Smooth muscle cell (in vitro differentiated cells): ENCODE results near the gene WBP1. TPM values are rescaled to one million over a fixed set of nuclear protein-coding genes. Genes with fewer than 3 reads are reported as not detected.
A peak's percentile ranks its signal among the peaks of the same experiment; 100 is the strongest.

Source experiments
- DNase-seq: peaks from one replicate; lab custom pipeline; 2025; ENCODE audit not compliant: unreplicated experiment; lab: John Stamatoyannopoulos, UW
- H2AFZ ChIP-seq: fragments of 200-600 bp; sonication (generic); 2 replicates; pipeline ENCODE4 v1.6.0; 2016; ENCODE audit warnings: antibody characterized with exemption, low read depth, mild to moderate bottlenecking
- H3F3A ChIP-seq: fragments of 200-600 bp; sonication (generic); 2 replicates; pipeline ENCODE4 v1.6.0; 2017; ENCODE audit warnings: antibody characterized with exemption, low read depth
- H3K27ac ChIP-seq: fragments of 200-600 bp; sonication (generic); 2 replicates; pipeline ENCODE4 v1.5.1; 2016; ENCODE audit warnings: low read depth, mild to moderate bottlenecking
- H3K27me3 ChIP-seq: fragments of 200-600 bp; sonication (generic); 2 replicates; pipeline ENCODE4 v1.6.1; 2016; ENCODE audit warnings: low read depth, mild to moderate bottlenecking
- H3K36me3 ChIP-seq: fragments of 200-600 bp; sonication (generic); 2 replicates; pipeline ENCODE4 v1.5.1; 2016; ENCODE audit warnings: low read depth
- H3K4me1 ChIP-seq: fragments of 200-600 bp; sonication (generic); 2 replicates; pipeline ENCODE4 v1.5.1; 2016; ENCODE audit warnings: low read depth
- H3K4me2 ChIP-seq: fragments of 200-600 bp; sonication (generic); 2 replicates; pipeline ENCODE4 v1.6.0; 2016; ENCODE audit warnings: mild to moderate bottlenecking
- H3K4me3 ChIP-seq: fragments of 200-600 bp; sonication (generic); 2 replicates; pipeline ENCODE4 v1.5.1; 2016; ENCODE audit warnings: mild to moderate bottlenecking
- H3K79me2 ChIP-seq: fragments of 200-600 bp; sonication (generic); 2 replicates; pipeline ENCODE4 v1.6.0; 2016; ENCODE audit warnings: low read depth, mild to moderate bottlenecking
- H3K9ac ChIP-seq: fragments of 200-600 bp; sonication (generic); 2 replicates; pipeline ENCODE4 v1.6.0; 2016; ENCODE audit warnings: low read depth
- H3K9me3 ChIP-seq: fragments of 200-600 bp; sonication (generic); replicated peaks from 2 replicates; pipeline ENCODE4 v1.5.1; 2016; ENCODE audit warnings: low read depth
- H4K20me1 ChIP-seq: fragments of 200-600 bp; sonication (generic); 2 replicates; pipeline ENCODE4 v1.6.0; 2016; ENCODE audit warnings: low read depth
- WGBS: methylation state at CpG from one replicate; pipeline ENCODE4 v1.1.7; 2016; ENCODE audit warnings: low lambda C conversion rate; 5-methylcytosine and 5-hydroxymethylcytosine counted together
- polyA plus RNA-seq: library from polyadenylated mRNA; unstranded; fragments of >200 nt; fragmentation: Nextera tagmentation; extraction: Ambion mirVana; gene quantifications from 2 replicates; pipeline ENCODE4 v1.2.1, GENCODE V29; 2016
- total RNA-seq: library from RNA; depleted of rRNA; stranded (reverse); fragments of >200 nt; gene quantifications from 2 replicates; pipeline ENCODE4 v1.2.3, GENCODE V29; 2014
- TF ChIP-seq, protein P1 (sequence below): fragments of 200-600 bp; sonication (generic); IDR thresholded peaks from 2 replicates; pipeline ENCODE4 v1.5.1; 2017; ENCODE audit warnings: borderline replicate concordance, mild to moderate bottlenecking, antibody characterized with exemption; ENCODE audit not compliant: insufficient read depth, poor library complexity, severe bottlenecking

The WBP1 gene
- total and polyA plus RNA-seq, 2 experiments from 2014 or later = 90.8 to 117 TPM

DNA sequence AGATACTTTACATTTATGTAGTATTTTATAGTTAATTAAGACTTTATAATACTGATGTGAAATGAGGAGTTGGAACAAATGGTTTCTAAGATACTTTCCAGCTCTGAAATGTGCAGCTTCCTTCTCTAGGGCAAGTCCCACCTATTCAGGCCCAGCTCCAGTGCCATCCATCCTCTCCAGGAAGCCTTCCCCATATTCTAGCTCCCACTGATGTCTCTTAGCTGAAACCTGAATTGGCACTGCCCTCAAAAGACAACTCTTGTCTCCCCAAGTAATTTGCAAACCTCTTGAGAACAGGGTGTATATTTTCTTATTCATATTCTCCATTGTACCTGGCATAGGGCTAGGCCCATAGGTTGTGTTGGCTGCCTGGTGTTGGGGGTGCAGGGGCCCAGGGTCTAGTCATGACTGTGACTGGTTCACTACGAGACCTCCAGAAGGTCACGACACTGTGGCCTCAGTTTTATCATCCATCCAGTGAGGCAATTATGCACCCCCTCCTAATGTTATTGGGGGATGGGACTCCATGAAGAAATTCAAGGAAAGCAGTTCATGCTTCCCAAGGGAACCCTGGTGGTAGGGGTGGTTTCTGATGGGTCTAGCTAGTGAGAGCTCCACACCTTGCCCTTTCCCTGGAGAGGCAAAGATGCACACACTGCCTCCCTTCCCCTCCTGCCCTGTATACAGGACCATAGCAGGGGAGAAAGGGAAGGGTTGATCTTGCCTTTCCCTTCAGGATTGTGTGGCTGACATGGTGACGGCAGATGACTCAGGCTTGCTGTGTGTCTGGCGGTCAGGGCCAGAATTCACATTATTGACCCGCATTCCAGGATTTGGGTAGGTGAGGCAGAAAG, 33.9 kb upstream of the WBP1 start:
- WGBS = 62% methylated on average over 5 of the region's 5 CpGs
- Histone ChIP-seq H3F3A (peaks cover 27% of the 10 kb centered on the region), H3K27ac (peak overlapping the region; percentile 83), H3K4me3 (no peak overlapping the region), H3K27me3 (peaks cover 4% of the 10 kb centered on the region), H3K4me2 (no peak overlapping the region), H3K9ac (no peak overlapping the region), H4K20me1 (peaks cover 5% of the 10 kb centered on the region), H3K79me2 (no peaks in the 10 kb centered on the region), H2AFZ (no peak overlapping the region), H3K4me1 (peaks cover 5% of the 10 kb centered on the region), H3K9me3 (no peaks in the 10 kb centered on the region), H3K36me3 (no peaks in the 10 kb centered on the region)
- TF ChIP-seq, protein P1, sequence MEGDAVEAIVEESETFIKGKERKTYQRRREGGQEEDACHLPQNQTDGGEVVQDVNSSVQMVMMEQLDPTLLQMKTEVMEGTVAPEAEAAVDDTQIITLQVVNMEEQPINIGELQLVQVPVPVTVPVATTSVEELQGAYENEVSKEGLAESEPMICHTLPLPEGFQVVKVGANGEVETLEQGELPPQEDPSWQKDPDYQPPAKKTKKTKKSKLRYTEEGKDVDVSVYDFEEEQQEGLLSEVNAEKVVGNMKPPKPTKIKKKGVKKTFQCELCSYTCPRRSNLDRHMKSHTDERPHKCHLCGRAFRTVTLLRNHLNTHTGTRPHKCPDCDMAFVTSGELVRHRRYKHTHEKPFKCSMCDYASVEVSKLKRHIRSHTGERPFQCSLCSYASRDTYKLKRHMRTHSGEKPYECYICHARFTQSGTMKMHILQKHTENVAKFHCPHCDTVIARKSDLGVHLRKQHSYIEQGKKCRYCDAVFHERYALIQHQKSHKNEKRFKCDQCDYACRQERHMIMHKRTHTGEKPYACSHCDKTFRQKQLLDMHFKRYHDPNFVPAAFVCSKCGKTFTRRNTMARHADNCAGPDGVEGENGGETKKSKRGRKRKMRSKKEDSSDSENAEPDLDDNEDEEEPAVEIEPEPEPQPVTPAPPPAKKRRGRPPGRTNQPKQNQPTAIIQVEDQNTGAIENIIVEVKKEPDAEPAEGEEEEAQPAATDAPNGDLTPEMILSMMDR = no peak
- no peak for DNase-seq

DNA sequence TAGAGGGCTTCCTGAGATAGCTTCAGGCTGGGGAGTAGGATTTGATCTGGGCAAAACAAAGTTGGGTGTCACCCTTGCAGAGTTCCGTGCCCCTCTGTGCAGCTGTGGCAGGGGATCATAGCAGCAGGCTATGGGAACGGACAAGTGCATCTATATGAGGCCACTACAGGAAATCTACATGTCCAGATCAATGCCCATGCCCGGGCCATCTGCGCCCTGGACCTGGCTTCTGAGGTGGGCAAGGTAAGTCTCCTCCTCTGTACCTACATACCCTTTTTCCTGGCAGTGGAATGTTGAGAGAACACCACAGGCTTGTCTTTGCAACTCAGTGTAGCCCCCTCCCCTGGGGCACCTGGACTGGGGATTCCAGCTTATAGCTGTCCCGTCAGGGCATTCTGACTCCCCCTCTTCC, 33.2 kb upstream of the WBP1 start:
- peaks cover 2% of the 10 kb centered on the region for H3K27me3 ChIP-seq
- H3K9me3 ChIP-seq = no peaks in the 10 kb centered on the region
- no peaks in the 10 kb centered on the region for H3K36me3 ChIP-seq
- DNase-seq = no peak
- H3K9ac ChIP-seq = peak overlapping the region; percentile 32
- peak overlapping the region; percentile 83 for H3K27ac ChIP-seq
- 87% methylated on average over 5 of the region's 5 CpGs for WGBS
- no peak overlapping the region for H2AFZ ChIP-seq
- TF ChIP-seq, protein P1 = no peak
- H3K79me2 ChIP-seq = no peaks in the 10 kb centered on the region
- peaks cover 29% of the 10 kb centered on the region for H3F3A ChIP-seq
- H4K20me1 ChIP-seq = peaks cover 5% of the 10 kb centered on the region
- H3K4me1 ChIP-seq = peaks cover 5% of the 10 kb centered on the region
- H3K4me2 ChIP-seq = no peak overlapping the region
- no peak overlapping the region for H3K4me3 ChIP-seq

DNA sequence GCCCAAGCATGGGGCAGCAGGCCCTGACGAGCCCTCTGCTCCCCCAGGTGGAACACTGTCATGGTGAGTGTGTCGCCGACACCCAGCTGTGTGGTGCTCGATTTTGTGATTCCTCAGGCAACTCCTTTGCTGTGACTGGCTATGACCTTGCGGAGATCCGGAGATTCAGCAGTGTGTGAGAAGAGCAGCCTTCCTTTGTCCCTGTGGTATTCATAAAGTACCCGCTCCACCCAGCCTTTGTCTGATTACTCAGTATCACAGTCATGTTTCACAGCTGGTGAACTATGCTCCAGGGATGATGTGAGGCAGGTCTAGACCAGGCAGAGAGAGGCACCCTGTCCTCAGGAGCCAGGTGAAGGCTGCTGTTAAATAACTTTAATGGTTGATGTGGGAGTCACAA, 32.7 kb upstream of the WBP1 start:
- no peak overlapping the region for H3K4me2 ChIP-seq
- TF ChIP-seq, protein P1 = no peak
- no peak overlapping the region for H3K4me3 ChIP-seq
- no peaks in the 10 kb centered on the region for H3K9me3 ChIP-seq
- no peaks in the 10 kb centered on the region for H3K27me3 ChIP-seq
- H3F3A ChIP-seq = peaks cover 29% of the 10 kb centered on the region
- H3K27ac ChIP-seq = peak overlapping the region; percentile 83
- H4K20me1 ChIP-seq = peaks cover 10% of the 10 kb centered on the region
- H3K79me2 ChIP-seq = no peaks in the 10 kb centered on the region
- H3K4me1 ChIP-seq = peaks cover 5% of the 10 kb centered on the region
- 81% methylated on average over 7 of the region's 7 CpGs for WGBS
- H2AFZ ChIP-seq = no peak overlapping the region
- H3K9ac ChIP-seq = peak overlapping the region; percentile 32
- no peaks in the 10 kb centered on the region for H3K36me3 ChIP-seq
- no peak for DNase-seq
